LNCAP (cell line): ENCODE measurements around the gene ABHD6.

ENCODE experiments used
- CTCF ChIP-seq: fragments of 450-650 bp; IDR thresholded peaks from 2 replicates; pipeline ENCODE4 v1.5.1; 2017; ENCODE audit warnings: mild to moderate bottlenecking

ABHD6 gene

GRCh38 chr3:58249358-58250092 lies 11.9 kb downstream of the ABHD6 start:
- no peak for TF ChIP-seq CTCF

- TF ChIP-seq CTCF = no peak
Observed at GRCh38 chr3:58250093-58250707, 12.6 kb downstream of the ABHD6 start.

- TF ChIP-seq CTCF = no peak
Observed at GRCh38 chr3:58251631-58252035, 14.0 kb downstream of the ABHD6 start.

GRCh38 chr3:58254144-58254543 lies 16.6 kb downstream of the ABHD6 start:
- no peak for TF ChIP-seq CTCF

GRCh38 chr3:58256061-58256460 lies 18.5 kb downstream of the ABHD6 start:
- TF ChIP-seq CTCF = no peak

- TF ChIP-seq CTCF = no peak
Observed at GRCh38 chr3:58256511-58256910, 18.9 kb downstream of the ABHD6 start.

GRCh38 chr3:58258392-58259055 lies 20.9 kb downstream of the ABHD6 start:
- TF ChIP-seq CTCF = no peak
